Astrocyte of the cerebellum (primary cell): Measurements from ENCODE around the gene FLRT1.

Experiments
- DNase-seq: peaks from one replicate; pipeline ENCODE4 v3.0.0-alpha.2; 2011; ENCODE audit warnings: low read depth
- H3K4me3 ChIP-seq: 2 replicates; pipeline ENCODE4 v1.5.1; 2011; ENCODE audit warnings: mild to moderate bottlenecking, low read depth, low read length, moderate library complexity
- in situ Hi-C: cut with HindIII; loops from 2 replicates; pipeline ENCODE4 v1.10.0; 2017; ENCODE audit warnings: low sequenced_read_pairs
- TF ChIP-seq, protein P1 (sequence below): IDR thresholded peaks from 2 replicates; pipeline ENCODE4 v1.5.1; 2012; ENCODE audit warnings: low read length, low read depth, moderate library complexity, mild to moderate bottlenecking; ENCODE audit errors: missing control alignments

Gene FLRT1

DNA sequence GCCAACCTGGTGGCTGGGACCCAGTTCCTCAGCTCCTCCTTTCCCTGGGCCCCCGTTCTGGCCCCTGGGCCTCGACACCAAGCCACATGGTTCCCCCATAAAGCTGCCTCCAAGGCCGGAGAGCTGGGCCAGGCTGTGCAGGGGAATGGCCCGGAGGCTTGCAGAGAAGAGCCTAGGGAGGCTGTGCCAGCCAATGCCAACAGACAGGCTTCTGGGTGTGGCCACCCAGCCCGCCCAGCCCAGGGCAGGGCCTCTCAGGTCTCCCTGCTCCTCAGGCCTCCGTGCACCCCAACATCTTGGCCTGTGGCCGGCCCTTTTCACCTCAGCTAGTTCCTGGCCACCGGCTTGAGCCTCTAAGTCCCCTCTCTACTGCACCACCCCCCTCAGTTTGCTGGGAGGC lies 17.4 kb upstream of the FLRT1 start:
- TF ChIP-seq, protein P1, sequence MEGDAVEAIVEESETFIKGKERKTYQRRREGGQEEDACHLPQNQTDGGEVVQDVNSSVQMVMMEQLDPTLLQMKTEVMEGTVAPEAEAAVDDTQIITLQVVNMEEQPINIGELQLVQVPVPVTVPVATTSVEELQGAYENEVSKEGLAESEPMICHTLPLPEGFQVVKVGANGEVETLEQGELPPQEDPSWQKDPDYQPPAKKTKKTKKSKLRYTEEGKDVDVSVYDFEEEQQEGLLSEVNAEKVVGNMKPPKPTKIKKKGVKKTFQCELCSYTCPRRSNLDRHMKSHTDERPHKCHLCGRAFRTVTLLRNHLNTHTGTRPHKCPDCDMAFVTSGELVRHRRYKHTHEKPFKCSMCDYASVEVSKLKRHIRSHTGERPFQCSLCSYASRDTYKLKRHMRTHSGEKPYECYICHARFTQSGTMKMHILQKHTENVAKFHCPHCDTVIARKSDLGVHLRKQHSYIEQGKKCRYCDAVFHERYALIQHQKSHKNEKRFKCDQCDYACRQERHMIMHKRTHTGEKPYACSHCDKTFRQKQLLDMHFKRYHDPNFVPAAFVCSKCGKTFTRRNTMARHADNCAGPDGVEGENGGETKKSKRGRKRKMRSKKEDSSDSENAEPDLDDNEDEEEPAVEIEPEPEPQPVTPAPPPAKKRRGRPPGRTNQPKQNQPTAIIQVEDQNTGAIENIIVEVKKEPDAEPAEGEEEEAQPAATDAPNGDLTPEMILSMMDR: no peak
- no peak for DNase-seq
- H3K4me3 ChIP-seq: no peak overlapping the region
- in situ Hi-C loops: no loop called here

DNA sequence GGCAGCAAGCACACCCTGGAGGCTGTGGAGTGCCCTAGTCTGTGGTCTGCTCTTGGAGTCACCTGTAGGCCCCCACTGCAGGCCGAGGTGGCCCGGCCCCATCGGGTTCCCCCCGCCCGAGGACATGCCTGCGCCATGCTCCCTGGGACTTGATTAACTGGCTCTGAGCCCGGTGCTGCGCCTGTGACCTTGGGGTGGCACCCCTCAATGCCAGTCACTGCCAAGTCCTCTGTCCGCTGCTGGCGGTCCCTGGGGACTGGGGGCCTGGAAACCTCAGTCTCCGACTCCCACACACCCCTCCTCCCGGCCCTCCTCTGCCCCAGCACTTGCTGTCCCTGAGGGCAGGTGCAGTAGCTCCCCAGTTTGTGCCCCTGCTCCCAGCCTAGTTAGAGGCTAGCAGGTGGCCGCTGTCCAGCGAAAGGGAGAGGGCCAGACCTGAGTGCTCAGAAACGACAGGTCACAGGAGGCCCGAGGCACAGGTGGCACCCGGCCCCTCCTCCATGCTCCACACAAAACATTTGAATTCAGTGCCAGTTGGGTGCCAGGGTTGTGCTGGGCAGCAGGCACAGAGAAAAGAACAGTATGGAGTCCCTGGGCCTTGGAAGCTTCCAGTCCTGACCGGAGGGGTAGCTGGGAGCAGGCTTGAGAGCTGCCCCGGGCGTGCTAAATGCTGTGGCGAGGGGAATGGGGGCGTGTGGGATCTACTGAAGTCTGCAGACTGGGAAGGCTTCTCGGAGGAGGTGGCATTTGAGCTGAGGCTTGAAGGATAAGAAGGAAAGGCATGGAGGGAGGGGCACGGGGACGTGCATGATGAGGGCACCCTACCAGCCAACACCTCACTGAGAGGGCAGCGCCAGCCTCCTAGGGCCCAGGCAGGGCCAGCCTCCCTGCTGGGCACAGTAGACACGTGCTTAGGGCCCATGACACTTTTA lies 16.4 kb upstream of the FLRT1 start:
- H3K4me3 ChIP-seq: no peak overlapping the region
- TF ChIP-seq, protein P1: no peak
- in situ Hi-C loops: no loop called here
- no peak for DNase-seq

GRCh38 chr11:64020976-64021756 lies 14.6 kb upstream of the FLRT1 start:
- no peak overlapping the region for H3K4me3 ChIP-seq
- TF ChIP-seq, protein P1: no peak
- in situ Hi-C loops: no loop called here
- DNase-seq: no peak

DNA sequence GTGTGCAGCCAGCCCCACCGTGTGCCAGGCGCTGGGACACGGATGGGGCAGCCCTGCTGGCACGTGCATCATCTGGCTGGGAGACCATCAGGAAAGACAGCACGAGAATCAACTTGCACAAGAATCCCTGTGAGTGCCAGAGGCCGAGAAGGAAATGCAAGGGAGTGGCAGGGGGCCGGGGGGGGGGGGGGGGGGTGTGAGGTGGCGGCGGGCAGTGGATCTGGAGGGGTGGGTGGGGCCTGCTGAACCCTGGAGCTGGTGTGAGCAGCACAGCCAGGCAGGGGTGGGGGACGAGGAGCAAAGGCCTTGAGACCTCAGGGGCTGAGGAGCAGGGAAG lies 14.0 kb upstream of the FLRT1 start:
- in situ Hi-C loops: no loop called here
- TF ChIP-seq, protein P1: no peak
- H3K4me3 ChIP-seq: no peak overlapping the region
- no peak for DNase-seq

GRCh38 chr11:64022125-64022784 lies 13.5 kb upstream of the FLRT1 start:
- no peak overlapping the region for H3K4me3 ChIP-seq
- TF ChIP-seq, protein P1: no peak
- in situ Hi-C loops: no loop called here
- DNase-seq: no peak

DNA sequence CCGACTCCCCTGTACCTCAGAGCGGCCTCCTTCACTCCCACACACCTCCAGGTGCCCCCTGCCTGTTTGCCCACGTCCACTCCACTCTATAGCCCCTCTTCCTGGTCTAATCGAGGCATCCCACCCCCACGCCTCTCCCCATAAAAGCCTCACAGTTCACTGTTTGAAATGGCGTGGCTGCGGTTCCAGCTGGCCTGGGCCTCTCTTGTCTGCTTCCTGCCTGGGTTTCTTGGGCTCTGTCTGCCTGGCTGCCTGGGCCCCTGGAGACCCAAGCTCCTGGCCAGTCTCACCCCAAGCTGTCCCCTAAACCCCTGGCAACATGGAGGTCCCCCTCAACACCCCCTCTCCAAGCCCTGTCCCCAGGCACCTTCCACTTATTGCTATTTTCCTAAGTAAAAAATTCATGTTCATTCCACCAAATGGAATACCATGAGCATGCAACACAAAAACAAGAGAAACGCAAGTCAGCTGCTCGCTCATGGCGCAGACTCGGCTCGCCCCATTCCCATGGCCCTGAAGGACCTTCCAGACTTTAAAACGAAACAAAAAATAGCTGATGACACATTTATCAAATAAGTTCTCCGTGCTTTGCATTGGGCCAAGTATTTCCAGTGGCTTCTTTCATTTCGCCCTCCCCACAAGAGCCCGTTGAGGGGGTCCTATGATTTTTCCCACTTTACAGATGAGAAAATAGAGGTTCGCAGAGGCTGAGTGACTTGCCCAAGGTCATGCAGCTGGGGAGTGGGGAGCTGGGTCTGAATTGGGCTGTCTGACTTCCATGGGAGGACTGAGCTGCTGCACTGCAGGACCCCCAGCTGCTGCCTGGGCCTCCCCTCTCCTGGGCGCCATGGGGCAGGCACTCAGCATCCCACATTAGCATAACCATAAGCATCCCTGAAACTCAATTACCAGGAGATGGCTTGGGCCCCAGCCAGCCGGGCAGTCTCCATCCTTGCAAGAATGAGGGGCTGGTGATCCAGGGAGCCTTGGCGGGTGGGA lies 11.7 kb upstream of the FLRT1 start:
- TF ChIP-seq, protein P1: no peak
- in situ Hi-C loops: no loop called here
- no peak overlapping the region for H3K4me3 ChIP-seq
- DNase-seq: no peak
